Measurements from ENCODE around the gene PRRG3.

PRRG3 gene

GRCh38 chrX:151745651-151746050 is 50.4 kb downstream of the PRRG3 start:
- no peak for DNase-seq

- no peak for DNase-seq
These were observed 51.2 kb downstream of the PRRG3 start for GRCh38 chrX:151746502-151746901.

GRCh38 chrX:151750511-151750910 is 55.3 kb downstream of the PRRG3 start:
- DNase-seq: no peak

- no peak for DNase-seq
These were observed 57.6 kb downstream of the PRRG3 start for GRCh38 chrX:151752847-151753246.

GRCh38 chrX:151753313-151754046 is 58.2 kb downstream of the PRRG3 start:
- DNase-seq: peak; percentile 50

GRCh38 chrX:151754047-151754429 is 58.8 kb downstream of the PRRG3 start:
- peak; percentile 13 for DNase-seq

GRCh38 chrX:151754641-151755215 is 59.5 kb downstream of the PRRG3 start:
- DNase-seq: no peak
